ENCODE results near the gene FOXL2NB.

- TF ChIP-seq TCF7L2 (IDR thresholded peaks at IDR 0.05; ENCODE audit: low read depth, low read length) (no peak), CTCF (IDR thresholded peaks at IDR 0.05) (peak; percentile 96)
Observed at GRCh38 chr3:138923531-138923994, 23.5 kb upstream of the FOXL2NB start.

All from Panc1 (cell line).